ENCODE results near the gene UBAC2.
A peak's percentile ranks its signal among the peaks of the same experiment; 100 is the strongest.
"Not testable (repeated sequence)": the region's sequence is repeated elsewhere in the genome, so short reads cannot be mapped to it uniquely, and the experiment has no call there.

Gene UBAC2

DNA sequence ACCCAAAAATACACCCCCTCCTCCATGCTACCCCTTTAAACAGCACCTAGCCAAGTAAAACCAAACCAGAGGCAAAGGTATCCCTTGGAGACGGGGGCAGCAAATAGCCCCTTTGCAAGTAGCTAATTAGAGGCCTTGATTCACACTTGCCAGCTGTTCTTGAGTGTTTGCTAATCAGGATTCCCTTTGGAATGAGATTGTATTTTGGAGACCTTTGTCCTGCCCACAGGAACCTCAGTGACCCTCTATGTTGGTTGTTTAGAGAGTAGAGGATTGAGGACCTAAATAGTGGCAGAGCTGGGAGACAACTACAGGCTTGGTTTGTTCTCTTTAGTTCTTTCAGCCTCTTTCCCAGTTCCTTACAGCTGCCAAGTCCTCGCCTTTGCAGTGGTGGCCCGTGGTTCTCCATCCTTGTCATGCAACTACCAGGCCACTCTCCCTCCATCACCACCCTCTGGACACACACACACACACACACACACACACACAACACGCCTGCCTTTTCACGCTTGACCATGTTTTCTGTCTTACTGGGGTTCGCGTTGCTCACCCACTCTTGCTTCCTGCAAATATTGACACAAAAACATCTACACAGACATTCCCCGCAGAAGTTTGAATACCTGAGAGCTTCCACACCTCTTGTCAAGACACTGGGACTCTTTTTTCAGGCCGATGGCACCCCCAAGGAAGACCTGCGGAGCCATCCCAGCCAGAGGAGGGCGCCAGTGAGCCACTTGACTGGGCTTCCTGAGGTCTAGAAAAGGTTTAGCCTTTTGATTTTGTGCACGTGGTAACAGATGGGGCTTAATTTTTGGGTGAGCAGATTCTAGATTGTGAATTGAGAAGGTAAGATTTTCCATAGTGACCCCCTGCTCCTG lies 186.5 kb downstream of the UBAC2 start:
- Histone ChIP-seq H3K4me2 (ENCODE audit: insufficient read depth, low read length) (no peak overlapping the region), H4K20me1 (ENCODE audit: insufficient read depth, low read length) (no peaks in the 10 kb centered on the region), H3K9ac (ENCODE audit: low read depth, low read length) (no peak overlapping the region), H3K4me1 (ENCODE audit: insufficient read depth, low read length) (peaks cover 6% of the 10 kb centered on the region), H3K27me3 (ENCODE audit: insufficient read depth, low read length, poor library complexity) (no peaks in the 10 kb centered on the region), H3K4me3 (ENCODE audit: low read depth in 1 of 2, low read length in 2 of 2) (no peak overlapping the region), H3K36me3 (ENCODE audit: insufficient read depth, low read length) (peaks cover 28% of the 10 kb centered on the region), H3K9me3 (ENCODE audit: insufficient read depth, low read length, severe bottlenecking) (no peaks in the 10 kb centered on the region), H3K79me2 (ENCODE audit: insufficient read depth, low read length) (no peaks in the 10 kb centered on the region), H3K27ac (ENCODE audit: low read length) (no peak overlapping the region), H2AFZ (ENCODE audit: low read depth, low read length) (no peak overlapping the region)
- ATAC-seq (ENCODE audit: insufficient read depth, low read depth) (peak; percentile 73), DNase-seq (peak; percentile 80)
- no peak for TF ChIP-seq EZH2 (IDR thresholded peaks at IDR 0.05; ENCODE audit: borderline replicate concordance, low read depth, low read length, severe bottlenecking)
- TF ChIP-seq, protein P1, sequence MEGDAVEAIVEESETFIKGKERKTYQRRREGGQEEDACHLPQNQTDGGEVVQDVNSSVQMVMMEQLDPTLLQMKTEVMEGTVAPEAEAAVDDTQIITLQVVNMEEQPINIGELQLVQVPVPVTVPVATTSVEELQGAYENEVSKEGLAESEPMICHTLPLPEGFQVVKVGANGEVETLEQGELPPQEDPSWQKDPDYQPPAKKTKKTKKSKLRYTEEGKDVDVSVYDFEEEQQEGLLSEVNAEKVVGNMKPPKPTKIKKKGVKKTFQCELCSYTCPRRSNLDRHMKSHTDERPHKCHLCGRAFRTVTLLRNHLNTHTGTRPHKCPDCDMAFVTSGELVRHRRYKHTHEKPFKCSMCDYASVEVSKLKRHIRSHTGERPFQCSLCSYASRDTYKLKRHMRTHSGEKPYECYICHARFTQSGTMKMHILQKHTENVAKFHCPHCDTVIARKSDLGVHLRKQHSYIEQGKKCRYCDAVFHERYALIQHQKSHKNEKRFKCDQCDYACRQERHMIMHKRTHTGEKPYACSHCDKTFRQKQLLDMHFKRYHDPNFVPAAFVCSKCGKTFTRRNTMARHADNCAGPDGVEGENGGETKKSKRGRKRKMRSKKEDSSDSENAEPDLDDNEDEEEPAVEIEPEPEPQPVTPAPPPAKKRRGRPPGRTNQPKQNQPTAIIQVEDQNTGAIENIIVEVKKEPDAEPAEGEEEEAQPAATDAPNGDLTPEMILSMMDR (IDR thresholded peaks at IDR 0.05; ENCODE audit: borderline replicate concordance, extremely low read depth, low read length, poor library complexity, severe bottlenecking), result peak; percentile 94

DNA sequence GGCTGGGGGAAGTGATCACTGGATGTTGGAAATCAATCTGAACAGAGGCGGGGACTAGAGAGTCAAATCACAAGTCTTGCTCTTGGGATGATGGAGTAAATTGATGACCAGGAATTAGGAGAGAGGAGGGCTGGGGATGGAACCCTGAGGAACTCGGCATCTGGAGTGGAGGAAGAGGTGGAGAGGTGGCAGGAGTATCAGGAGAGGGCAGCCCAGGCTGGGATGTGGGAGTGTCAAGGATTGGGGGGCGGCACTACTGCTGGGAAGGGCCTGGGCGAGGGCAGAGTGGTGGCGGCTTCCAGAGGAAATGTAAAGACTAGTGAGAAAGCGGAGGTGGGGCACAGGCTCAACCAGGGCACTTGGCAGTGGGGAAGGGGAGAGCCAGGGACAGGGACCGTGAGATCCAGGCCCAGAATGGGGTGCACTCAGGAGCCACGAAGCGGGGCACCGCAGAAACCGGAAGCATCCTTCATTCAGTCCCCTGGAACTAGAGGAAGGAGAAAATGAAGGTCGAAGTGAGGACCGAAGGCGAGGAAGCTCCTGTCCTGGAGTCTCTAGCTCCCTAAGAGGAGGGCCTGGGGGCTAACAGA lies 187.8 kb downstream of the UBAC2 start:
- Histone ChIP-seq H3K4me2 (ENCODE audit: insufficient read depth, low read length) (no peak overlapping the region), H3K36me3 (ENCODE audit: insufficient read depth, low read length) (peaks cover 28% of the 10 kb centered on the region), H3K4me1 (ENCODE audit: insufficient read depth, low read length) (no peaks in the 10 kb centered on the region), H3K9me3 (ENCODE audit: insufficient read depth, low read length, severe bottlenecking) (no peaks in the 10 kb centered on the region), H2AFZ (ENCODE audit: low read depth, low read length) (no peak overlapping the region), H3K4me3 (ENCODE audit: low read depth in 1 of 2, low read length in 2 of 2) (no peak overlapping the region), H4K20me1 (ENCODE audit: insufficient read depth, low read length) (no peaks in the 10 kb centered on the region), H3K27me3 (ENCODE audit: insufficient read depth, low read length, poor library complexity) (no peaks in the 10 kb centered on the region), H3K9ac (ENCODE audit: low read depth, low read length) (no peak overlapping the region), H3K79me2 (ENCODE audit: insufficient read depth, low read length) (no peaks in the 10 kb centered on the region), H3K27ac (ENCODE audit: low read length) (no peak overlapping the region)
- no peak for TF ChIP-seq EZH2 (IDR thresholded peaks at IDR 0.05; ENCODE audit: borderline replicate concordance, low read depth, low read length, severe bottlenecking)
- TF ChIP-seq, protein P1 (IDR thresholded peaks at IDR 0.05; ENCODE audit: borderline replicate concordance, extremely low read depth, low read length, poor library complexity, severe bottlenecking), result no peak
- ATAC-seq (ENCODE audit: insufficient read depth, low read depth), result no peak
- DNase-seq, result no peak

DNA sequence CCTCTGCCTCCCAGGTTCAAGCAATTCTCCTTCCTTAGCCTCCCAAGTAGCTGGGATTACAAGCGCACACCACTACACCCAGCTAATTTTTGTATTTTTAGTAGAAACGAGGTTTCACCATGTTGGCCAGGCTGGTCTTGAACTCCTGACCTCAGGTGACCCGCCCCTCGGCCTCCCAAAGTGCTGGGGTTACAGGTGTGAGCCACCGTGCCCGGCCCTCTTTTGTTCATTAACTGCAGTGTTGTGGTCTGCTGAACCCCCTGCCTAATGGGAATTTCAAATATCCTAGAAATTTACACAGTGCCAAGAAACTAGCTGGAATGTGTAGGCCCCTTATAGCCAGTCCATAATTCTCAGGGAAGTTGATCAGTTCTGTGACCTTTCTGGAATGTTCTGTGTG lies 188.4 kb downstream of the UBAC2 start:
- H3K27ac ChIP-seq (ENCODE audit: low read length); H3K27me3 ChIP-seq (ENCODE audit: insufficient read depth, low read length, poor library complexity); H4K20me1 ChIP-seq (ENCODE audit: insufficient read depth, low read length); DNase-seq; H3K79me2 ChIP-seq (ENCODE audit: insufficient read depth, low read length); H3K4me1 ChIP-seq (ENCODE audit: insufficient read depth, low read length); H2AFZ ChIP-seq (ENCODE audit: low read depth, low read length); H3K4me2 ChIP-seq (ENCODE audit: insufficient read depth, low read length); H3K9ac ChIP-seq (ENCODE audit: low read depth, low read length); ATAC-seq (ENCODE audit: insufficient read depth, low read depth); H3K4me3 ChIP-seq (ENCODE audit: low read depth in 1 of 2, low read length in 2 of 2); H3K9me3 ChIP-seq (ENCODE audit: insufficient read depth, low read length, severe bottlenecking): not testable (repeated sequence)
- H3K36me3 ChIP-seq (ENCODE audit: insufficient read depth, low read length), result peaks cover 28% of the 10 kb centered on the region

DNA sequence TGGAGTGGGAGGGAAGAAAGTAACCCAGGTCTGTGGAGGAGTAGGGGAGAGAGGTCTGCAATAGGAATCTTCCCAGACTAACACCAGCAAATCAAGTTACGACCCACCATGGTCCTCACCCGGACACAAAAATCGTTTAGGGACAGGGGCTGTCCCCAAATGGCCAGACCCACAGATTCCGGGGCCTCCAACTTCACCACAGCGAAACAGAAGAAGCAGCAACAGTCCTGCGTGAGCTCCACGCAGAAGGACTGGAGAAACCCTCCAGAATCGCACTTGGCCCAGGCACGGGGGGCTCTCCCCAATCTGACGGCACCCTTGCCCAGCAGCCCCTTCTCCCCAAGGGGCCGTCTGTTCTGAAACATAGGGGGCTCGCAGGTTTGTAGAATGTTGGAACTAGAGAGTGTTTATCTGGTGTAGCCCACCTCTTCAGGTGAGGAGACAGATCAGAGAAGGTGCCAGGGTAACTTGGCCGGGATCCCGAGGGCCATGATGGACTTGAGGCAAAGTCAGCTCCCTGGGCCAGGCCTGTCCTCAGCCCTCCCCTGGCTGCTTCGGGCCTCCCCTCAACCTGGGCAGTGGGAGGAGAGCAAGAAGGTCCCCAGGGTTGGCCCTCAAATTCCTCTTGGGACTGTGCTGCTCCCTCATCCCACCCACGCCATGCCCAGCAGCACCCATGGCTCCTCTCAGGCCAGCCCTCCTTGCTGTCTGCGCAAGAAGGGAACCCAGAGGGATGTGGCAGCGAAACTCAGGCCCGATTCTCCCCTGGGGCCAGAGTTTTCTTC lies 189.1 kb downstream of the UBAC2 start:
- TF ChIP-seq, protein P1 (IDR thresholded peaks at IDR 0.05; ENCODE audit: borderline replicate concordance, extremely low read depth, low read length, poor library complexity, severe bottlenecking), result no peak
- no peak for TF ChIP-seq EZH2 (IDR thresholded peaks at IDR 0.05; ENCODE audit: borderline replicate concordance, low read depth, low read length, severe bottlenecking)

More for the DNA sequence above, 189.1 kb downstream of the UBAC2 start:
- Histone ChIP-seq H3K9ac (ENCODE audit: low read depth, low read length) (no peak overlapping the region), H3K4me1 (ENCODE audit: insufficient read depth, low read length) (no peaks in the 10 kb centered on the region), H2AFZ (ENCODE audit: low read depth, low read length) (no peak overlapping the region), H3K27ac (ENCODE audit: low read length) (no peak overlapping the region), H3K9me3 (ENCODE audit: insufficient read depth, low read length, severe bottlenecking) (no peaks in the 10 kb centered on the region), H3K4me3 (ENCODE audit: low read depth in 1 of 2, low read length in 2 of 2) (no peak overlapping the region), H3K4me2 (ENCODE audit: insufficient read depth, low read length) (no peak overlapping the region), H4K20me1 (ENCODE audit: insufficient read depth, low read length) (no peaks in the 10 kb centered on the region), H3K36me3 (ENCODE audit: insufficient read depth, low read length) (peaks cover 27% of the 10 kb centered on the region), H3K27me3 (ENCODE audit: insufficient read depth, low read length, poor library complexity) (no peaks in the 10 kb centered on the region), H3K79me2 (ENCODE audit: insufficient read depth, low read length) (no peaks in the 10 kb centered on the region)
- no peak for DNase-seq
- ATAC-seq (ENCODE audit: insufficient read depth, low read depth), result no peak

Data from DND-41 (cell line).